ENCODE measurements around the gene FSTL4.

Gene FSTL4

DNA sequence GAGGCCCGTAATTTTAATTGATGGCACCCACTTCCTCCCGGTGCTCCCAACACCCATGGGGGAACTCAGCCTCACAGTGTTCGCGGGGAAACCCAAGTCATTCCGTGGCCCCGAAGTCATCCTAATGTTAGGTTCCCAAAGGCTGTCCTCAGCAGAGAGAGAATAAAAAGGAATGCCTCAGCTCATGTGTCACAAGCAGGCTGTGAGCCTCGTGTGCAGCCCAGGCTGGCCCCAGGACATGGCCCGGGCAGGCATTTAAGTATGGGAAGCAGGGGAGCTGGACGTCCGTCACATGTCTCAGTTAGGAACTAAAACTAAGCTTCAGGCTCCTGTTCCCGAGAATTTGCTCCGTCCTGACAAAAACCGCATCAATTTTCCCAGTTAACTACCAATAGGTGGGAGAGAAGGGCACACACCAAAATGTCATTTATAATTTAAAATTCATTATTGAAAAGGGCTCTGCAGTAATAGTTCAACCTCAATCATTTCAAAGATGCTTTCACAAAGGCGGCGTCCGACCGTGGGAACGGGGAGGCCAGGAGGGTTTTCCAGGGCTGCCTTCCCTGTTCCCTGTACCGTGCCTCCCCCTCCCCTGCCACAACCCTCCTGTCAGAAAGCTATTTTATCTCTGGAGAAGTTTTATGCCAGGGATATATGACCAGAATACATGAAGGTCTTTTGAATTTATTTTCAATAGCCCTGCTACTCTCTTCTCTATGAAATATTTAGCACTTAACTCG, 137.3 kb downstream of the FSTL4 start:
- DNase-seq = no peak

DNA sequence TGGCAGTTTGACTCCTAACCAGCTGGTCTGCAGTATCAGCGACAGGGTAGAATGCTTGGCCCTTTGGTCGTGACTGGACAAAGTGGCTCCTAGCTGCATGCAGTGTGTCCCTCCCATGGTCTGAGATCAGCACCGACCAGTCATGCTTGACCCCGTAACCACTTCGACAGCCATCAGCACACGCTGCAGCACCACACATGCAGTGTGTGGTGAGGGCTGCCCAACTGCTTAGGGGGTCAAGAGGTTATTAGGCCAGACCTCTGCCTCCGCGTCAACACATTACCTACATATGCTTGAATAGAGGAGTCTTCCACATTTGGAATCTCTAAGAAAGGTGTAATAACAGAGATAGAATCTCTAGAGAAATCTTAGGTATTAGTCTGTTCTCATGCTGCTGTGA, 139.1 kb downstream of the FSTL4 start:
- no peak for DNase-seq

DNA sequence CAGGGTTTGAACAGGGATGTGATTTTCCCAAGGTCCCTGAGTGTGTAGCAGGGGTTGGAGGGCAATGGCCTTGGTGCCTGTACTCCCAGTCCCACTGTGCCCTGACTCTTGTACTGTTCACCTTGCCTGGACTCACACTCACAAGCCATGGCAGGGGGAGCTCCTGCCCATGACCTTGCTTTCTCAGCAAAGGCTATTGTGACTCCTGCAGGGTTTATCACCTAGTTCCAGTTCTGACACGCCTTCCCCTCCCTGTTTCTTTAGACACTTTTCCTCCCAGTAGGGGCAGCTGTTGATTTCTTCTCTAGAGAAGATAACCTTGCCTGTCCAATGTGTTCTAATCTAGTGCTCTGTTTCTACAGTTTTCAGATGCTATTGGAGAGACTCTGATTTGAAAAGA, 139.5 kb downstream of the FSTL4 start:
- DNase-seq = no peak

DNA sequence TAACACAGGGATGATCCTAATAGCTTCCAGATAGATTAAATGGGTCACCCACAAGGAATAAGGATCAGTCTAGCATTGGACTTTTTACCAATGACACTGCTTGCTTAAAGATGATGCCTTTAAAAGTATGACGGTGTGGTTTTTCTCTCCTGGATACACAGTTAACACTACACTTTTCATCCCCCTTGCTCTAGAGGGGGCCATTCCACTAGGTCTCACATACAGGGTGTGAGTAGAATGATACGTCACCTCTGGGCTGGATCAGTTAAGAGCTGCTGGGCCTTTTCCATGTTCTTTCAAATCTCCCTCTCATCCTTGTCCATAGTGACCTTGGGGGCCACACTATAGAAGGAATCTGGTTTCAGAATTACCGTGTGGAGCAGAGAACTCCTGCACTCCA, 140.6 kb downstream of the FSTL4 start:
- DNase-seq = no peak

DNA sequence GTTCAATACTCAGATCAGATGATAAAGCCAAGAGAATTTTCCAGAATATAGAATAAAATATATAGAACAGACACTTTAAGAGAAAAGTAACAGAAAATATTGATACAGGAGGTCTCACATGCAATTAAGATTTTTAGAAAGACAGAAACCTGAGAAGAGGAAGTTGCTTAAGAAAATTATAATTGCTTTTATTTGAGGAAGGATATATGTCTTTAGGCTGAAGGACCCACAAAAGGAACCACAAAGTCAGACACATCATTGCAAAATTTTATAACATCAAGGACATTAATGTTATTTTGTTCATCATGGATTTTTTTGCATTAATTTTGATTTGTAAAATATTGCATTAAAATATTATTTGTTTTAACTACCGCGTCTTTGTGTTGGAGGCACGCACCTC, 141.5 kb downstream of the FSTL4 start:
- no peak for DNase-seq

DNA sequence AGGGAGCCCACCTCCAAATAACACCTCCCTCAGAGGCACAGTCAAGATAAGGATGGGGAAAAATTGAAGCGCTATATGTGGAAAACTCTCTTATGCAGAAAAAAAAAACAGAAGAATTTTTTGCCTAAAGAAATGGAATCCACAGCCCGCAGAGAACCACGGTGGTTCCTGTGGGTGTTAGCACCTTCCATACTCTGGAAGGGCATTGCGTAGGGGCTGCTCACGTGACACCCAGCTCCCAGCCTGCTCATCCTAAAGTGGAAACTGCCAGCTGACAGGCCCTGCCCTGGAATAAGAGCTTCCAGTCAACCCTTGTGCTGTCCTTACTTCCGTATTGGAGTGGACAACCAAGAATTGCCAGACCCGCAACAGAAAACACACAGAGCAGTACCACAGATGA, 142.5 kb downstream of the FSTL4 start:
- no peak for DNase-seq

DNA sequence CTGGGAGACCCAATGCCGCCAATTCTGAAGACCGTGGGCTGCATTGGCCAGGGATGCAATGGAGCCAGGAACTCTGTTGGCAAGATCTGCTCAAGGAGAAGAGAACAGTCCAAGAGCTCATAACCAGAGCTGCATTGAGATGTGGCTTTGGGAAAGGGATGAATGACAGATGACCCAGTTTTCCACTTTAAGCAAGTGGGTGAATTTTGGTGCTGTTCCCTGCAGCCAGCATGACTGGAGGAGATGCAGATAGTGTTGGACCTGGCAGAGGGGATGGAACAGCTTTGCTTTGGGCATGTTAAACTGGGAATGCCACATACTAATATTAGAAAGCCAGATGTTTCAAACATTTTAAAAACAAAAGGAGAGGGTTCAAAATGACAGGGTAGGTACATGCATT, 143.1 kb downstream of the FSTL4 start:
- DNase-seq = no peak

DNA sequence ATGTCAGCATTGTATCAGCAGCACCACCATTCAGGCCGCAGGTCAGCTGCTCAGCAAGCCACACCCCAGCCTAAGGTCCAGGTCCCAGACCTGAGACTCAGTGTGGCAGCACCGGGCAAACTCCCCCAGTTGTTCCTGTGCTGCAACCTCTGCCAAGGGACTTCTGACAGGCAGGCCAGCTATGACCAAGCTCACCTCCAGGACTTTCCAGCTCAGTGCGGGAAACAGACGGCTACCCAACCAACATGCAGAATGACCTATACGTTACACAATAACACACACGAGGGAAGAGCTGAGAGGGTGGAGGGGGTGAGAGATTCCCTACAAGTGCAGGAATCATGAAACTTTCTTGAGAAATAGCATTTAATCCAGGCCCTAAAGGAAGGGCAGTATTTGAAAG, 143.7 kb downstream of the FSTL4 start:
- no peak for DNase-seq

DNA sequence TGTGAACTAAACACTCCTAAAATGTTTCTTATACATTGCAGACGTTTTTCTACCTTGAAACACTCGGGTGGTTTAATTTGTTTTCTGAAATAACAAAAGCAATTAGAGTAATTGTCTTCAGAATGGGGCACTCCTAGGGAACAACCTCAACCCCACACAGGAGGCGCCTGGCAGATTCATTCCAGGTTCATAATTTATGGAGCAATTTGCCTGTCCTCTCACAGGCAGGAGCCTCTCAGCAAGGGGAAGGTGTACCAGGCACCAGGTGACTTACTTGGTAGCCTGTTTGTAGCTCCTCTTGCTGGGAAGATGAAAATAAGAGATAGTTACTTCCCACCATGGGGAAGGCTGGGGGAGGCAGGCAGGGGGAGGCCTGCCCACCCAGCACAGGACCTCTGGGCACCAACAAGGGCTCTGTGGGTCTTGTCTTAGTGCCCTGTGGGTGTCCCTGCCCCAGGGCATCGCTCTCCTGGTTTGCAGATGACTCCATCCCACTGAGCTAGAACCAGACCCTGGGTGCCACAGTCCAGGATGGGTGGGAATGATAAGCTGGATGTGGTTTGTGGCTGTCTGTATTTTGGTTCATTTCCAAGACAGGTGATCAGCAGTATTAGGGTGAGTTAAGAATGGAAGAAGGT, 144.4 kb downstream of the FSTL4 start:
- no peak for DNase-seq

DNA sequence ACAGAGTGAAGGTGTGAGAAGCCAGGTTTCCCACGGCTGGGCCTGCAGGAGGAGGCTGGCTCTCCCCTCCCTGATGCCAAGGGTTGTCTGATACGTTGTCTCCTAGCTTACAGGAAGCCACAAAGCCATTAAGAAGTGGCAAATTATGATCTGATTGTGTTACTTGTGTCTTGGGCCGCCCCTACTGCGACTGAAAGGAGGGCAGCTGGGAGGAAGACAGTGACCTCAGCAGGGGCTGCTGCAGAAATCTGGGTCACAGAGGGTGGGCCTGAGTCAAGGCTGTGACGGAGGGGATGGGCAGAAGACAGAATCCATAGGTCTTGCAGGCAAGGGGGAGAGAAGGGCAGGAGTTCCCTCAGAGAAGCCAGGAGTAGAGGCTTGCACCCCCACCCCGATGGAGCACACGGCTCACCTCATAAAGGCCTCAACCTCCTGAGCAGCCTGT, 145.0 kb downstream of the FSTL4 start:
- DNase-seq = no peak

DNA sequence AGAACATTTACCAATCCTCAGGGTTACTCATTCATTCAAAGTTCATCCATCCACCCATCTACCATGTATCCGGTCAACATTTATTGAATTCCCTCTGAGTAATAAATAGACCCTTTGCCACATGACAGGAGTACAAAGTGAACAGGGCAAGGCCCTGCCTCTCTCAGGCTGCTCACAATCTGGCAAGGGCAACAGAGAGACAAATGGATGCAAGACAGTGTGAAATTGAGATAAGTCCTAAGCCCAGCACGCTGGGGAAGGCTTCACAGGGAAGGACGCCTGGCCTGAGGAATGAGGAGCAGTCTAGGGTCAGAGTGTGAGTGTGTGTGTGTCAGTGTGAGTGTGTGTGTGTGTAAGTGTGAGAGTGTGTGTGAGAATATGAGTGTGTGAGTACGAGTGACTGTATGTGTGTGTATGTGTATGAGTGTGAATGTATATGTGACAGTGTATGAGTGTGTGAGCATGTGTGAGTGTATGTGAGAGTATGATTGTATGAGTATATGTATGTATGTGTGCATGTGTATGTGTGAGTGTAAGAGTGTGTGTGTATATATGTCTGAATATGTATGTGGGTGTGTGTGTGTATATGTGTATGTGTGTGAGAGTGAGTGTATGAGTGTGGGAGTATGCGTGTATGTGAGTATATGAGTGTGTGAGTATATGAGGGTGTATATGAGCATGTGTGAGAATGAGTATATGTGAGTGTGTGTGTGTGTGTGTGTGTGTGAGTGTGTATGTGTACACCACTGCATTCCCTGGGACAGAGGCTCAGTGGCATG, 145.6 kb downstream of the FSTL4 start:
- no peak for DNase-seq

DNA sequence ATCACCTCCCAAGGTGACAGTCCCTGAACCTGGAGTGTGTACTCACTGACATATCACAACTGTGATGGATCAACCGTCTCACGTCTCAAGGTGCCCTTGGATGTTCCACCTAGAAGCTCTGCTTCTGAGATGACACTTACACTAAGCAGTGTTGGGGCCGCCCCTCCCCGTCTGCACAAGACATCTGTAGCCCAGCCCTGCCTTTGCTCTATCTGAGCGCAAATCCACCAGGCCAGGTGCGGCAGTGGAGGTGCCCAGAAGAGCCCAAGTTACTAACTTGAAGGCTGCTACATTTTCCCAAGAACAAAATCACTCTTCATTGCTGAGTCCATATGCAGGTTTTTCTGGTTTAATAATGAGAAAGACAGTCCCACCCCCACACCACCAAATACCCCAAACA, 148.3 kb downstream of the FSTL4 start:
- no peak for DNase-seq

DNA sequence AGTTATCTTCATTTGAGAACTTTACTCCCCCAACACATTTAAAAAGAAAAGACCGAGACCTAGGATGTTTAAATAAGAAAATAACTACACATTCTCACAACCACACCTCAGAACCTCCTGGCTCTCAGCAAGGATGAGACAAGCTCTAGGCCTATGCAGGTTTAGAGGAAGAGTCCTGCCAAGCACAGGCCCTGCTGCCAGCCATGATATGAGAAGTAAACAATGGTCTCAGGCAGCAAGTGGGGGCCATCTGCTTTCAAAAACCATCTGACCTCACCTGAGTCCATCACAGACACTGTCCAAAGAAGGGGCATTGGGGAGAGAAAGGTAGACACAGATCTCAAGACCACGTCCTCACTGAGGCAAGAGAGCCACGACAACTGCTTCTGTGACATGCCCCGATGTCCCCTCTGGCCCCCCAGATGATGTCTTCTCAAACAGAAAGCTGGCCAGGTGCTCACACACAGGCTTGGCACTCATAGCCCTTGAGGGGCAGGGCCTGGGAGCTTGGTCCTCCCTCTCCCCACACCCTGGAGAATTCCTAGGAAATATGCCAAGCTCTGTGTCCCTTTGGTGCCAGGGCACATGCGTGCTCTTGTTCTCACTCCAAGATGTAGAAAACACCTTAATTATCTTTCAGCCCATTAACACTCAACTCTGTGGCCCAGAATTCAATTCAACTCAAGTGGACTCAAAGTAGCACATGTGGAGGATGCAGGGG, 150.4 kb downstream of the FSTL4 start:
- no peak for DNase-seq

DNA sequence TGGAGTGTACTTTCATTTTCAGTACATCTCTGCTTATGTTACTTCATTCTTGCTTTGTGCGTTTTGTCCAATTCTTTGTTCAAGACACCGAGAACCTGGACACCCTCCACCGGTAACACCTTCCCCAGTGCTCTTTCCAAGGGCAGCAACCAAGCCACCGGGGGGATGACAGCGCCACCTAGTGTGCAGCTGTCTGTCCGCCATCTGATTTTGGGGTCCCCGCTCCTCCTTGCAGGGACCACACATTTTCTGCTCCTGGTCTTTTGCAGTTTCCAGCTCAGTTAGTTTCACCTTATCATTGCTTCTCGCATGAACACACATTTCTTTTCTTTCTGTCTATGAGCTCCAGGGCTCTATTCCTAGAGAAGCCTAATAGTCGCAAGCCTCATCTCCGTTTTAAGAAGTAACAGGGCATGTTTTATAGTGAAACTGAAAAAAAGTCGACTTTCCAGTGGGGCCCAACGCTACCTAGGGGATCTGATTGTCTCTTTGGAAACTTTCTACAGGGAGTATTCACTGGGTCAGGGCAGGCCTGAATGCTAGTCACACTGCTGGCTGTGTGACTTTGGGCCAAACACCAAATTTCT, 152.1 kb downstream of the FSTL4 start:
- peak in 1 of 5 donors; percentile 9 for DNase-seq

DNA sequence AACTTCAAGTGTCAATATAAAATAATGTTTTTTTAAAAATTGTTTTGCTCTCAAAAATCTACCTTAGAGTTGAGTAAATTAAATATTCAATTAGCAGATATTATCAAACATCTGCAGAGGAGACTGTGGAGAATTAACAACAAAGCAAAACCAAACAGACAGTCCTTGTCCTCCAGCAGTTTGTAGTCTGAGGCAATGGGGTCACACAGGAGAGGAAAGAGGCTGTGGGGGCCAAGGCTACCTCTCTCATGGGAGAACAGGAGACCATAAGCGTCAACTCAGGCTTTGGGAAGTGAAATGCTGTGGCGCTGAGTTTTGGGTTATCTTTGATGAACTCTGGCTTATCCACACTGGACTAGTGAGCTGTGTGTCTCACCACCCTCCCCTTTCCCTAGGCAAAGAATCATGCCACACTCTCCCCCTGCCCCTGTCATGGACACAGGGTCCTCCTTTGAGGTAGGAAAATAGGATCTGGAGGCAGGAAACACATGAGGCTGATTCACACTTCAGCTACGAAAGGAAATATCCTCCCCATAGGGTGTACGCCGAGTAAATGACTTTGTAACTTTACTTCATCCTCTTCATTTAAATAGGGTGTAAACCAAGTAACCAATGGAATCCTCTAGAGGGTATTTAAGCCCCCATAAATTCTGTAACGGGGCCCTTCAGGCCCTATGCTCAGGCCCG, 152.7 kb downstream of the FSTL4 start:
- no peak for DNase-seq

DNA sequence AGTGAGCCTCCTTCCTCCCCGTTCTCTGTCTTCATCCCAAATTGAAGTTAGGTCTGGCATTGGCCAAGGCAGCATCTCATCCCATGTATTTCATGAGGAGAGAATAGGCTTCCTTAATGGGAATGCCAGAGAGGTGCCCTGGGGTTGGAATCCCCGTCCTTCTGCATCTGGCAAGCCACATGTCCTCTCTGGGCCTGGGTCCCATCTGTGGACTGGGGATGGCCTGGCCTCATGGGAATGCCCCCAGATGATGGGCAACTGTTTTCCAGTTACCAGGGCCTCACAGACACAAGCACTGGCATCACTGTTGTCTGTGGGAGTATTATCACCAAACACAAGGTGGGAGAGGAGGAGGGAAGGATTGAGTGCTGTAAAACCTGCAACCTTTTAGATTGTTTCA, 153.9 kb downstream of the FSTL4 start:
- no peak for DNase-seq

DNA sequence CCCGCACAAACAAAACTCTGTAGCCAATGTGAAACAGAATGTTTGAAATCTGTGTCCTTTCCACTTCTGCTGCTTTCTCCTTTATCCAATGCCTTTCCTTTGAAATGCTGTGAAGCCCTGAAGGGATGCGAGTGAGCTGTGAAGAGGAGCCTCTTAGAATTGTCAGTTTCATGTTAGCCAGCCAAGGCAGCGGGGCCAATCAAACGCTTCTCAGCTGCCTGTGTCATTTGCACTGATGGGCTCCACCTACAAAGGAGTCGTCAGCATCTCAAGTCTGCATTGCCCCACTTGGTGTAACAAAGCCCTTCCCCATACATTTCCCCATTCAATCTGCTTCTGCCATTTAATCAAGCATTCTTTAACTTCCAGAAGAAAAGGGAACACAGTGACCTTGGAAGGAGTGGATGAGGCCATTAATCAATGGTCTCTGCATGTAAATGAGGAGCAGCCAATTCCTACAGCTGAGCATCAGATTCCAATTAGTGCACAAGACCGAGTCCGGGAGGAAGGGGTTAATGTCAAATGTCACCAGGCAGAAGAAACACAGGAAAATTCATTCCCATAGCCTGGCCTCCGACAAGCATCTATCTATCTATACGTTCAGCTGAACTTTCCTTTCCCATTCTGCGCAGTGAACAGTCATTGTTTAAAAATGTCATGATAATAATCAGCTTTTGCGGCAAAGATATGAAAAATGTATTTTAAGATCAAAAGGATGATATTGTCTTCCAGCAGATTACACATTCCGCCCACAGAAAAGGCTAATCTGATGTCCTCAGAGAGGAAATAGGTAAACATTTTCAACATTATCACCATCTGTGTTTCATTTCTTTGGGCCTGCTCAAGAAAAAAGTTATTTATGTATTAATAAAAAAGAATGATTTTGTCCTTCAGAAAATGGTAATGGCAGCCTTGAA, 154.6 kb downstream of the FSTL4 start:
- DNase-seq = no peak

DNA sequence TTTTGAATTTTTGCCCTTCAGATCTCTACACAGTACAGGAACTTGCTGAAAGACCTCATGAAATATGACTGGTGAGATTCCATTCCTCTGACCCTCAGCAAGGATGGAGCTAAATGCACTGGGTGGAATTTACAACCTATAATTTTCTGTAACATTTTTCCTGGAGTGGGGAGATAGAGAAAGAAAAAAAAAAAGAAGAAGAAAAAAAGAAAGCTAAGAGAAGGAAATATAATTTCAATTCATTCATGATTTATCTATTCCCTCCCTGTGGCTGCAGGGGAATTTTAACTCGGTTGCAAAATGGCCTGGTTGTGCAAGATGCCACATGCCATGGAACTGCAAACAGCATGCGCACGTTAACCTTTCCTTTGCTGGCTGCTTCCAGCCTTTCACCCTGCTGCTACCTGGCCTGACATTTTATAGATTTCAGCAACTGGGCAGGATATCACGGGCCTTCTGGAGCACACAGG, 155.4 kb downstream of the FSTL4 start:
- DNase-seq = no peak

DNA sequence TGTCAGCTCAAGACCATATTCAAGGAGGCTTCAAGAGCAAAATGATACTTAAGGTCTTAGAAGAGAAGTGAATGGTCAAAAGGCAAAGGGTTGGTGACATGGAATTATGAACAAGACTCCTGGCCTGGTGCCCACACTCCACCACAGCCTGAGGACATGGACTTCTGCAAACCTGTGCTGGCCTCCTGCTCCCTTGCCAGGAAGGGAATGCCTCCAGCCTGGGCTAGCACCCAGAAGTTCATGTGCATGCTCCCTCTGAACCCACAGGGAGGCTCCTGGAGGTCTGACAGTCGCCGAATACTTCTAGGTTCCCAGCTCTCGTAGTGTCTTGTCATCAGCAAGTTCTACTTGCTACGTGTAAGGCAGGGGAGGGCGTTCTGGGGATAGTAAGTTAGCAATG, 156.7 kb downstream of the FSTL4 start:
- no peak for DNase-seq

DNA sequence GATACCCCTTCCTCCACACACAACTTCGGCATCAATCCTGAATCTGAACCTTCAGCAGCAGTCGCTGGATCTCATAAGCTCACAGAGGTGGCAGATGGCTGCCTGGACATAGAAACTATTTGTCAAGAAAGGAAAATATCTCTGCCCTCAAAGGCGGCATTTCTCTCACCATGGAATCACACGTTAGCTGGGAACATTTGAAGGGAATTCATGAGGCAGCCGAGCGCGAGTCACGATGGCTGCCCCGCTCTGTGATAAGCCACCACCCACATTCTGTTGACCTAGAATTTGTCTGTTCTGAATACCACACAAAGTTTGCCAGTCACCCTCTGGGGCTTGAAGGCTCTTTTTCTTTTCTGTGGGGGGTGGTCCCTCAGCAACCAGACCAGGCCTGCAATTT, 157.9 kb downstream of the FSTL4 start:
- no peak for DNase-seq

DNA sequence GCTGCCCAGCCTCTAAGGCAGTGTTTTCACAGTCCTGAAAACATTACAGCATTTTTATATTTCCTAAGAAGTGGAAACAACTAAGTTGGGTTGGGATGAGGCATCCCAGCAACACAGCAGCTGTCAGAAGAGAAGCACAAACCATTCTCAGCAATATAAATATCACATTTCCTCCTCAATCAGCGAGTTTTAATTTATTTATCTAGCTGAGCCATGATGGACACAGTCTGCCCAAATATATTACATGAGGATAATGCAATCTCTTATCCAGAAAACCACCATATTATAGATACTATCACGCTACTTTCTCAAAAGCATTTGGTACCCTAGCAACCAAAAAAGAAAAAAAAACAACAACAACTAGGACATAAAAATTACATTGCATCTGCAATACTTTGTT, 158.5 kb downstream of the FSTL4 start:
- DNase-seq = no peak

Data from T-helper 1 cell (primary cell).